Lower leg skin (tissue), 4 donors: ENCODE data around the gene SCN2A. TPM values are rescaled to one million over a fixed set of nuclear protein-coding genes. Genes with fewer than 3 reads are reported as not detected.

ENCODE experiments used
- DNase-seq, 2 donors: peaks; one replicate each; pipeline ENCODE4 v3.0.0-alpha.2; 2019; ENCODE audit warnings: low spot score in 2 of 2
- H3K4me3 ChIP-seq: fragments of 200-600 bp; sonication (generic); 2 replicates; pipeline ENCODE4 v1.5.1; 2017; ENCODE audit warnings: mild to moderate bottlenecking, low read depth; ENCODE audit not compliant: poor library complexity, severe bottlenecking
- CTCF ChIP-seq, 3 donors: fragments of 450-650 bp; IDR thresholded peaks; one replicate each; pipeline ENCODE4 v1.5.1; 2016; ENCODE audit warnings: antibody characterized with exemption in 3 of 3, mild to moderate bottlenecking in 3 of 3, moderate library complexity in 2 of 3
- POLR2A ChIP-seq, 2 donors: fragments of 450-650 bp; IDR thresholded peaks; one replicate each; pipeline ENCODE4 v1.6.1; 2016 to 2017; ENCODE audit warnings: antibody characterized with exemption in 2 of 2, mild to moderate bottlenecking in 1 of 2, moderate library complexity in 1 of 2
- WGBS, 2 donors: methylation state at CpG; one replicate each; pipeline ENCODE4 v1.1.5; 2018; 5-methylcytosine and 5-hydroxymethylcytosine counted together
- intact Hi-C: fragments of 100-400 bp; cut with DNase I; formaldehyde crosslinking; loops from one replicate; pipeline ENCODE4 v1.15.0; 2023; ENCODE audit warnings: low total_unique reads
- total RNA-seq, 4 donors: library from RNA; depleted of rRNA; stranded (reverse); fragments of >200 nt; gene quantifications; one replicate each; pipeline ENCODE4 v1.1.0, GENCODE V29; 2016

Gene SCN2A
- total RNA-seq, 4 donors from 2014 or later: 0.03 to 0.29 (median 0.04) TPM; not detected in 1

- intact Hi-C loops: no loop called here
- no peak for DNase-seq
- TF ChIP-seq CTCF (IDR thresholded peaks at IDR 0.05) (no peak), POLR2A (IDR thresholded peaks at IDR 0.05) (no peak)
- no peak overlapping the region for H3K4me3 ChIP-seq
Observed at GRCh38 chr2:165407466-165407865, 168.3 kb downstream of the SCN2A start.

- TF ChIP-seq POLR2A (IDR thresholded peaks at IDR 0.05) (no peak), CTCF (IDR thresholded peaks at IDR 0.05) (no peak)
- WGBS, 2 donors: 36 to 49% methylated on average over 3 of the region's 3 CpGs
- intact Hi-C loops: no loop called here
- DNase-seq: no peak
- H3K4me3 ChIP-seq: no peak overlapping the region
Observed at GRCh38 chr2:165408186-165408585, 169.0 kb downstream of the SCN2A start.

DNA sequence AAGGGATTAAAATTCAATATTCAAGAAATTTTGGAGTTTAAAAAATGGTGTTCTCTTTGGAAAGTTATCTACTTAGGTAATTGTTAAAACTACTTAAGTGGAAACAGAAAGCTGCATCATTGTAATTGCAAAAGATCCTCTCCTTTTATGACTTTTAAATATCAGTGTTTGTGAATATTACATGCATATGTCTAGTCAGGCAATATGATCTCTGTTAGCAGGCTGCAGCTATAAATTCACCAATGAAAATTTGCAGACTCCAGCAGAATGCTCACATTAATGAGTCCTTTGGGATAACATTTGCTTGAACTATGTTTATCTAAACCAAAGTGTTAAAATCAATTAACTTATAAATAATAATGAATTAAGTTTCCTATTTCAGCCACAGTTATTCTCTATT, 171.1 kb downstream of the SCN2A start:
- intact Hi-C loops: no loop called here
- H3K4me3 ChIP-seq: no peak overlapping the region
- DNase-seq: no peak
- TF ChIP-seq CTCF (IDR thresholded peaks at IDR 0.05) (no peak), POLR2A (IDR thresholded peaks at IDR 0.05) (no peak)

- TF ChIP-seq CTCF (IDR thresholded peaks at IDR 0.05): no peak
- intact Hi-C loops: no loop called here
- no peak overlapping the region for H3K4me3 ChIP-seq
- DNase-seq: no peak
Observed at GRCh38 chr2:165414187-165414586, 175.0 kb downstream of the SCN2A start.

DNA sequence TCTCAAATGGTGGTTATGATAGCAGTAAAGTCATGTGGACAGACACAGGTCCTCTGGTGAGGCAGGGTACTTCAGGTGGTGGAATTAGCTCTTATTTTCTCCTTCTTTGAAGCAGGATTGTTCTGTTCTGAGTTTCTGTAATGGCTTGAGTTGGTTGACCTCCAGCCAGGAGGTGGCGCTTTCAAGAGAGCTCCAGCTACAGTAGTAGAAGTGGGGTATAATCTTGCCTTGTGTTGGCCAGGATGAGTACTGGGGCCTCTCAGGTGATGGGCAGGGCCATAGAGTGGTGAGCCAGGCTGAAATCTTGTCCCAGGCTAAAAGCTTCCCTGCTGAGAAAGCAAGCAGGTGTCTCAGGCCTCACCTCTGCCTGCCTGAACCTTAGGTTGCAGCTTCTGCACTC, 177.8 kb downstream of the SCN2A start:
- DNase-seq: no peak
- 100% methylated on average over 1 of the region's 1 CpG for WGBS, 2 donors
- intact Hi-C loops: no loop called here
- H3K4me3 ChIP-seq: no peak overlapping the region
- TF ChIP-seq CTCF (IDR thresholded peaks at IDR 0.05) (no peak), POLR2A (IDR thresholded peaks at IDR 0.05) (no peak)

DNA sequence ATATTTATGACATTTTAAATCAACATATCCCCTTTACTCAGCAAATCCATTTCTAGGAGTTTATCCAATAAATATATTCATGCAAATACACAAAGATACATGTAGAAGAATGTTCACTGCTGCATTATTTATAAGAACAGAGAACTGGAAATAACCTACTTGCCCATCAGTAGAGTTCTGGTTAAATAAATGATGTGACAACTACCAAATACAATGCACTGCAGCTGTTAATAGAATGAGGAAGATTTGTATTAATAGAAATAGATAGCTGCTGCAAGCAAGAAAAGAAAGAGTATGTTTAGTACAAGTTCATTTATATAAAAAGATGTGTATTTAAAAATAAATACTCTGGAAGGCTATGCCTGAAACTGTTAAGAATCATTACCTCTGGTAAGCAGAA, 181.0 kb downstream of the SCN2A start:
- TF ChIP-seq POLR2A (IDR thresholded peaks at IDR 0.05): no peak
- no peak for TF ChIP-seq CTCF (IDR thresholded peaks at IDR 0.05)
- intact Hi-C loops: no loop called here

More for the DNA sequence above, 181.0 kb downstream of the SCN2A start:
- no peak overlapping the region for H3K4me3 ChIP-seq
- no peak for DNase-seq
